Bronchial epithelial cell (primary cell): ENCODE results near the gene JTB. TPM values are rescaled to one million over a fixed set of nuclear protein-coding genes. Genes with fewer than 3 reads are reported as not detected.

Experiments used
- DNase-seq: peaks from one replicate; pipeline ENCODE4 v3.0.0-alpha.2; 2010; ENCODE audit warnings: low read depth
- FAIRE-seq: peaks from 2 replicates; lab custom pipeline; 2011; peaks lifted over from hg19 to GRCh38; lab: Jason Lieb, UNC
- H3K27me3 ChIP-seq: 2 replicates; pipeline ENCODE4 v1.5.1; 2011; ENCODE audit warnings: low read length; ENCODE audit not compliant: control insufficient read depth, insufficient read depth
- H3K36me3 ChIP-seq: 2 replicates; pipeline ENCODE4 v1.5.1; 2011; ENCODE audit warnings: low read length; ENCODE audit not compliant: control insufficient read depth, insufficient read depth
- H3K4me3 ChIP-seq: 2 replicates; pipeline ENCODE4 v1.5.1; 2011; ENCODE audit warnings: mild to moderate bottlenecking, low read depth, low read length, control low read depth
- CTCF ChIP-seq: IDR thresholded peaks from 2 replicates; pipeline ENCODE4 v1.5.1; 2011; ENCODE audit warnings: mild to moderate bottlenecking, moderate library complexity, low read length, control low read depth, inconsistent platforms; ENCODE audit not compliant: insufficient read depth, severe bottlenecking
- total RNA-seq: library from RNA; depleted of rRNA; stranded (reverse); fragments of >200 nt; gene quantifications from 2 replicates; pipeline ENCODE4 v1.2.1, GENCODE V29; 2014

The JTB gene
- total RNA-seq, 1 donor from 2014 or later, result 183 TPM

- no peak for FAIRE-seq
- no peaks in the 10 kb centered on the region for H3K27me3 ChIP-seq
- no peak for TF ChIP-seq CTCF
- no peak overlapping the region for H3K4me3 ChIP-seq
- H3K36me3 ChIP-seq, result peaks cover 32% of the 10 kb centered on the region
- DNase-seq, result no peak
Observed at GRCh38 chr1:153932156-153933131, 45.0 kb downstream of the JTB start.

DNA sequence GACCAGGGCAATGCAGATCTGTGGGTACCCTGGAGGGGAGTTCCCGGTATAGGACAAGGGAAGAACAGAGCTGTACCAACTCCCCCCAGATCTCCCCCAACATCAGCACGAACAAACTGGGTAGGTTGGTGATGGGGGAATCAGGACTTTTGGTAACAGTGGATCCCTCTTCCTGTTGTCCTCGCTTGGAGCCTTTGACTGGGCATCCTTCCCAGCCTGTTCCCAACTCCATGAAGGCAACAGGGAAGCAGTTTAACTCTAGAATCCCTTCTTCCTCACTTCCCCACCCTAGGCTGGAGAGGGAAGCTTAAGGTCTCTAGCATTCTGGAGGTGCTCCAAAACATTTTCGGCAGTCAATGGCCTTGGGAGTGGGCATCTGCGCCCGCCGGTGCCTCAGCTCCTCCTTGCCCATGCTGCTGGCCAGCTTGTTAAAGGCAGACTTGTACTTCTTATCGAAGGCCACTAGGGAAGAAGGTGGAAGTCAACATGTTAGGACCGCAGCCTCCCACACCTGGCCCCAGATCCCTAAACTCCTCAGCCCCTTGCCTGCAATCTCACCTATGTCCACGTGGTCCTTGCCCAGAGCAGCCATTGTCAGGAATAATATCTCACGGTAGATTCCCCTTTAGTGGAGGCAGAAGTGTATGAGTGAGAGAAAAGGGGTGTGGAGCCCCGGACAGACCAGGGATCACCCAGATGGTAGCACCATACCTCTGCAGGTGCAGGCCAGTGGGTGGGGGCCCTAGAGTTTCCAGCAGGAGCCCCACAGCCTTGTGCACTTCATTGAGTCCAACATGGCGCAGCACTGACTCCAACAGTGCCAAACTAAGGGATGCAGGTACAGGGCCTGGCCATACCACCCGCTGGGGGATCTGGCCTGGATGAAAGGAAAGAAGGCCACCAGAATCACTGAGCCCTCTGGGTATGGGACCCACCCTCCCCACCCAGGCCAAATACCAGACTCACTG is 47.2 kb downstream of the JTB start:
- no peak for TF ChIP-seq CTCF
- FAIRE-seq, result no peak
- no peak for DNase-seq
- no peak overlapping the region for H3K4me3 ChIP-seq
- peaks cover 22% of the 10 kb centered on the region for H3K36me3 ChIP-seq
- H3K27me3 ChIP-seq, result no peaks in the 10 kb centered on the region

DNA sequence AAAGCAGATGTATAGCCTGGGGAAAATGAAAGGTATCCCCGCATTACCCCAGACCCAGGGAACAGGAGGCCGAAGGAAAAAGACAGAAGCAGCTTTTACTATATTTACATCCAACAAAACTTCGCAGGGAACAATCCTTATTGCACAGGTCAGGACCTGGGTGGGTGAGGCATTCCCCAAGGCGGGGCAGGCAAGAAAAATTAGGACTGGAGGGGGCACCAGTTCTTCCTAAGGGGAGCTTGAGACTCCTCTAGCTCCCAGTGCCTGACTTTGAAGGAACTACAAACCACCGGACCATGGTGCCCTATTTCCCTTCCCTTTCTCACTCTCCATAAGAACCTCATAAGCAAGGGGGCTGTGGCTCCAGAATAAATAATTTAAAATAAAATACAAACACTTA is 48.0 kb downstream of the JTB start:
- no peak for FAIRE-seq
- DNase-seq, result no peak
- Histone ChIP-seq H3K4me3 (no peak overlapping the region), H3K27me3 (no peaks in the 10 kb centered on the region), H3K36me3 (peaks cover 21% of the 10 kb centered on the region)
- TF ChIP-seq CTCF, result no peak

GRCh38 chr1:153928791-153929341 is 48.6 kb downstream of the JTB start:
- peaks cover 19% of the 10 kb centered on the region for H3K36me3 ChIP-seq

DNA sequence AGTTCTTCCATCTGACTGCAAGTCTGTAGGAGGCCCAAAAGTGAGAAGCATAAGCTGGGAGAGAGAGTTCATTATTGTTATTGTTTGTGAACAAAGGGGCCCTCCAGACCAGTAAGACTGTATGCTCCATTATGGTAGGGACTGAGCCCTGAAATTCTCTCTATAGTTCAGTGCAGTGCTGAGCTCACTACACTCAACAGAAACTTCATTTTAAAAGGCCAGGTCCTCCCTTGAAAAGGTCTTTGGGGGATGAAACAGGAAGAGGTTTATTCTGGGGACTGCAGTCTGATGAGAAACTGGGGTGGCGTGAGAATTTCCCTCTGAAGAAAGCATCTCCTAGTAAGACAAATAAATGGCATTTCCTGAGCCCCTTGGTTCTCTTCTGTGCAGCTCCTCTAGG is 49.2 kb downstream of the JTB start:
- FAIRE-seq, result no peak
- H3K27me3 ChIP-seq, result no peaks in the 10 kb centered on the region

More at GRCh38 chr1:153928791-153929341, 48.6 kb downstream of the JTB start:
- no peak for DNase-seq
- no peak for FAIRE-seq
- no peak overlapping the region for H3K4me3 ChIP-seq
- no peaks in the 10 kb centered on the region for H3K27me3 ChIP-seq
- TF ChIP-seq CTCF, result no peak

More for the DNA sequence above, 49.2 kb downstream of the JTB start:
- H3K4me3 ChIP-seq, result no peak overlapping the region
- H3K36me3 ChIP-seq, result peaks cover 15% of the 10 kb centered on the region
- no peak for TF ChIP-seq CTCF
- no peak for DNase-seq
